Keratinocyte (primary cell): ENCODE results near the gene SOX8. TPM values are rescaled to one million over a fixed set of nuclear protein-coding genes. Genes with fewer than 3 reads are reported as not detected.

Experiments used
- DNase-seq: peaks from one replicate; pipeline ENCODE4 v3.0.0-alpha.2; 2011; ENCODE audit warnings: low read depth, missing footprints, low spot score
- FAIRE-seq: peaks from 2 replicates; lab custom pipeline; 2011; peaks lifted over from hg19 to GRCh38; lab: Jason Lieb, UNC
- H2AFZ ChIP-seq: 2 replicates; pipeline ENCODE4 v1.6.0; 2012; ENCODE audit warnings: low read length, control low read depth, inconsistent platforms; ENCODE audit not compliant: control insufficient read depth
- H3K27ac ChIP-seq: 2 replicates; pipeline ENCODE4 v1.5.1; 2011; ENCODE audit warnings: low read length; ENCODE audit not compliant: control insufficient read depth, insufficient read depth
- H3K27me3 ChIP-seq: 3 replicates; pipeline ENCODE4 v1.6.0; 2011; ENCODE audit warnings: low read length; ENCODE audit not compliant: control insufficient read depth, insufficient read depth; ENCODE audit errors: extremely low read depth
- H3K36me3 ChIP-seq, 2 experiments: 2 replicates in 1 of 2; 3 replicates in 1 of 2; pipeline ENCODE4 v1.5.1; 2011; ENCODE audit warnings: low read length in 2 of 2, mild to moderate bottlenecking in 1 of 2; ENCODE audit not compliant: control insufficient read depth in 2 of 2, insufficient read depth in 2 of 2; ENCODE audit errors: extremely low read depth in 1 of 2
- H3K4me1 ChIP-seq: 3 replicates; pipeline ENCODE4 v1.5.1; 2011; ENCODE audit warnings: low read length; ENCODE audit not compliant: control insufficient read depth, insufficient read depth; ENCODE audit errors: extremely low read depth
- H3K4me2 ChIP-seq: 3 replicates; pipeline ENCODE4 v1.6.0; 2011; ENCODE audit warnings: low read depth, low read length; ENCODE audit not compliant: control insufficient read depth, insufficient read depth; ENCODE audit errors: extremely low read depth
- H3K4me3 ChIP-seq, 3 experiments: fragments of 200-600 bp in 1 of 3; sonication (generic) in 1 of 3; 2 replicates in 2 of 3; 3 replicates in 1 of 3; pipeline ENCODE4 v1.5.1; 2011 to 2016; ENCODE audit warnings: low read length in 3 of 3, mild to moderate bottlenecking in 3 of 3, control low read depth in 2 of 3, inconsistent platforms in 1 of 3, low read depth in 1 of 3, mixed read lengths in 1 of 3, mixed run types in 1 of 3, moderate library complexity in 1 of 3; ENCODE audit not compliant: control insufficient read depth in 2 of 3, insufficient read depth in 2 of 3; ENCODE audit errors: extremely low read depth in 1 of 3
- H3K79me2 ChIP-seq: 2 replicates; pipeline ENCODE4 v1.6.0; 2012; ENCODE audit warnings: low read length; ENCODE audit not compliant: control insufficient read depth, insufficient read depth
- H3K9ac ChIP-seq: 3 replicates; pipeline ENCODE4 v1.6.0; 2011; ENCODE audit warnings: low read length; ENCODE audit not compliant: control insufficient read depth, insufficient read depth; ENCODE audit errors: extremely low read depth
- H3K9me1 ChIP-seq: 3 replicates; pipeline ENCODE4 v1.6.0; 2011; ENCODE audit warnings: low read length; ENCODE audit not compliant: control insufficient read depth, insufficient read depth; ENCODE audit errors: extremely low read depth
- H3K9me3 ChIP-seq: 2 replicates; pipeline ENCODE4 v1.5.1; 2012; ENCODE audit warnings: low read depth, low read length; ENCODE audit not compliant: control insufficient read depth
- H4K20me1 ChIP-seq: 3 replicates; pipeline ENCODE4 v1.6.0; 2011; ENCODE audit warnings: low read length; ENCODE audit not compliant: control insufficient read depth, insufficient read depth; ENCODE audit errors: extremely low read depth
- CTCF ChIP-seq, 3 experiments: IDR thresholded peaks in 1 of 3; conservative IDR thresholded peaks in 1 of 3; optimal IDR thresholded peaks in 1 of 3; 2 replicates in 2 of 3; 3 replicates in 1 of 3; pipeline versions ENCODE3 to v1.5.1; 2011; ENCODE audit warnings: low read length in 3 of 3, mild to moderate bottlenecking in 3 of 3, moderate library complexity in 2 of 3, control low read depth in 1 of 3, inconsistent platforms in 1 of 3; ENCODE audit not compliant: insufficient read depth in 2 of 3; ENCODE audit errors: extremely low read depth in 1 of 3
- EZH2 ChIP-seq: IDR thresholded peaks from one replicate; pipeline ENCODE4 v1.6.1; 2012; ENCODE audit warnings: inconsistent platforms, mild to moderate bottlenecking, low read length, moderate library complexity
- dilution Hi-C: fragments of 300-500 bp; cut with MboI; formaldehyde crosslinking; loops from one replicate; pipeline ENCODE4 v1.7.0; 2020; ENCODE audit warnings: low sequenced_read_pairs; ENCODE audit not compliant: extremely low pct_ligation_motif_present
- polyA plus RNA-seq, 5 experiments: library from polyadenylated mRNA; depleted of rRNA in 3 of 5; stranded (reverse) in 3 of 5; stranded (forward) in 1 of 5; unstranded in 1 of 5; fragments of >200 nt; gene quantifications; 1 replicate in 1 of 5; 2 replicates in 3 of 5; 3 replicates in 1 of 5; pipeline versions ENCODE4 v1.2.1 to v1.2.3, GENCODE V29; 2011 to 2012; ENCODE audit warnings: missing spikeins in 2 of 5, low read depth in 1 of 5, low replicate concordance in 1 of 5

SOX8 gene
- polyA plus RNA-seq, 1 donor (not counting 4 experiments of a cell fraction or from before 2014, with no cell fraction given), result 0.03 TPM

- Histone ChIP-seq H3K4me2 (no peak overlapping the region), H3K9me1 (no peaks in the 10 kb centered on the region), H4K20me1 (no peaks in the 10 kb centered on the region), H3K36me3 (no peaks in the 10 kb centered on the region), H2AFZ (no peak overlapping the region), H3K27ac (no peak overlapping the region), H3K4me3 (no peak overlapping the region), H3K9me3 (no peaks in the 10 kb centered on the region), H3K79me2 (no peaks in the 10 kb centered on the region), H3K9ac (no peak overlapping the region), H3K4me1 (no peaks in the 10 kb centered on the region), H3K27me3 (peaks cover 28% of the 10 kb centered on the region)
- FAIRE-seq, result no peak
- DNase-seq, result no peak
- dilution Hi-C loops, result no loop called here
- no peak for TF ChIP-seq CTCF (optimal IDR thresholded peaks at IDR 0.05 in 1 of 3, IDR thresholded peaks at IDR 0.05 in 1 of 3, conservative IDR thresholded peaks at IDR 0.05 in 1 of 3; ENCODE audit: extremely low read depth in 1 of 3, insufficient read depth in 2 of 3, low read length in 3 of 3)
- TF ChIP-seq EZH2, result no peak
Measured at GRCh38 chr16:989354-989814, 7.8 kb downstream of the SOX8 start.

GRCh38 chr16:990516-991291 lies 9.1 kb downstream of the SOX8 start:
- FAIRE-seq (no peak), DNase-seq (no peak)
- dilution Hi-C loops, result no loop called here
- Histone ChIP-seq H4K20me1 (no peaks in the 10 kb centered on the region), H3K4me2 (no peak overlapping the region), H3K27ac (no peak overlapping the region), H2AFZ (no peak overlapping the region), H3K4me1 (no peaks in the 10 kb centered on the region), H3K9ac (no peak overlapping the region), H3K4me3 (no peak overlapping the region), H3K27me3 (peaks cover 31% of the 10 kb centered on the region), H3K9me1 (no peaks in the 10 kb centered on the region), H3K9me3 (peaks cover 12% of the 10 kb centered on the region), H3K79me2 (no peaks in the 10 kb centered on the region), H3K36me3 (no peaks in the 10 kb centered on the region)
- TF ChIP-seq EZH2 (no peak), CTCF (optimal IDR thresholded peaks at IDR 0.05 in 1 of 3, IDR thresholded peaks at IDR 0.05 in 1 of 3, conservative IDR thresholded peaks at IDR 0.05 in 1 of 3; ENCODE audit: extremely low read depth in 1 of 3, insufficient read depth in 2 of 3, low read length in 3 of 3) (no peak)
